Measurements from ENCODE around the gene COL5A3.

DNA sequence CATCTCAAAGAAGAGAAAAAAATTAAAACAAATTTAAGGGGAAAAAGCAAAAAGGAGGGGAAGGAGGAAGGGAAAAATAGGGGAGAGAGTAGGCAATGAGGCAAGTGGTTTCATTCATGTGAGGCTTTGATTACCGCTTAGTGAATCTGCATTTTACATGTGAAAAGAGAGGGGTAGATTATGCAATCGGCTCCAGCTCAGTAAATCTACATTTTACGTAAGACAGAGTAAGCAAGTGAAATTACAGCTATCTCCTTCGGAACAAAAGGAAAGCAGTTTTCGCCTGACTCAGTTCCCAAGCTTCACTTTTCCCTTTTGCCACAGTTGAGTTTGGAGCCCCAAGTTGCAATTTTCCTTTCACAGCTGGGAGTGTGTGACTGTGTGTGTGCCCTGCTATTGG is 58.0 kb downstream of the COL5A3 start:
- TF ChIP-seq GATA3 (IDR thresholded peaks at IDR 0.05; ENCODE audit: low read depth, low read length), result no peak
- TF ChIP-seq GATA2 (IDR thresholded peaks at IDR 0.05; ENCODE audit: low read depth, low read length), result no peak
